GM21367 (cell line): ENCODE measurements around the gene C20orf204.

Experiments
- ATAC-seq: cut with Tn5 transposase; IDR thresholded peaks from one replicate; pipeline ENCODE4 v1.9.1; 2021; ENCODE audit not compliant: unreplicated experiment

C20orf204 gene

DNA sequence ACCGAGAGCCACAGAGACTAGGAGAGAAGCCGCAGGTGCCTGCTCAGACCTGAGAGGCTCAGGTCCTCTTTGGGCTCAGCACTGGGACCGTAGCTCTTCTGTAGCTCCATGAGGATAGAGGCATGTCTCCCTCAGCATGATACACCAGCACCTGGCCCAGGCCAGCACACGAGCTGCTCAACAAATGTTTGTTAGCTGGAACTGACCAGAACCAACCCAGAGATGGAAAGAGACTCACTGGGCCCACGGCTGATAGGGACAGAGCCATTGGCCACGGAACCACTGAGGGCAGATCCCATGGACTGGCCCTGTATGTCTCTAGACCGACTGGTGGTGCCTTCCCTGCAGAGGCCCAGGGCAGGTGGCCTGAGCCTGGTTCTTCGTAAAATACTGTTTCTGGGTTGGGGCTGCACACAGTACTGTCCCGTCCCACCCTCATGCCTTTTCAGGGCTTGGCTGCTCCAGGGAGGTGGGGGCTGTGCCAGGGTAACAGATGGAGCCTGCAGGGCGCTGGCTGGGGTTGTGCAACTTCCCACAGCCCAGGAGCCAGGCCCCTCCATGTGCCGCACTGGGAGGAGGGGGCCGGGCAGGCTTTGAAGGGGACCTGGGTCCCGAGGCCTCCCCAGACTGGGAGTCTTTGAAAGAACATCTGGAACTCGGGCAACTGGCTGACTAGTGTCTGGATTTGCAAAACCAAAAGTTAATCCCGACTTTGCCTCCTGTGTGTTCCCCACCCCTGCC, 5.2 kb downstream of the C20orf204 start:
- no peak for ATAC-seq

- ATAC-seq = no peak
These were observed 5.7 kb downstream of the C20orf204 start for GRCh38 chr20:64041781-64042053.

GRCh38 chr20:64042054-64042781, 6.2 kb downstream of the C20orf204 start:
- no peak for ATAC-seq

GRCh38 chr20:64043768-64044167, 7.8 kb downstream of the C20orf204 start:
- no peak for ATAC-seq

DNA sequence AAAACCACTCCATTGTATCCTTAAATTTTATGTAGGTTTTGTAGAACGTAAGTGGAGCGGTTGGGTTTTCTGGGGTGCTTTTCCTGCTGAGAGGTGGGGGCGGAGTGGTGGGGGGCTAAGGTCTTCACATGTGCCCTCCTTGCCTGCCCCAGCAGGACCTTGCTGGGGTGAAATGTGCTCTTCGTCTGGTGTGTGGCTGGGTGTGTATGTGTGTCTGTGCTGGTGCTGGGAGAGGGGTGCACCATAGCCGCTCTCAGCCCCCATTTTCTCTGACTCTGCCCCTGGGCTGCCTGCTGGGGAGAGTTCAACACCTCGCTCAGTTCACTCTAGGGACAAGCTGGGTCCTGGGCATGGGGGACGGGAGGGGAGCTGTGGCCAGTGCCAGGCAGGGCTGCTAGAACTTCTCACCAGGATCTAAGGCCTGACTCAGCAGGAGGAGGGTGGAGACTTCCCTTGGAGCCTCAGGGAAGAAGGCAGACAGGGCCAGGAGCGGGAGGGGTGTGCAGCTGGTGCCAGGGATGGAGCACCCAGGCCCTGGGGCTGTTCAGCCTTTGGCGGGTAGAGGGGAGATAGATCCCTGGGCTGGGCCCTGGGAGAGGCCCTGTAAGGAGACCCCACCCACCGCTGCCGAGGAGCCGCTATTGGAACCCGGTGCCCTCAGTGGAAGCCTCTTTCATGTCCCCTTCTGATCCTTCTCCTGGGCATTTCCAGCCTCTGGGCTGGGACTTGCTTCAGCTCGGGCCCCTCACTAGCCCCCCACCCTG, 8.7 kb downstream of the C20orf204 start:
- ATAC-seq = no peak

DNA sequence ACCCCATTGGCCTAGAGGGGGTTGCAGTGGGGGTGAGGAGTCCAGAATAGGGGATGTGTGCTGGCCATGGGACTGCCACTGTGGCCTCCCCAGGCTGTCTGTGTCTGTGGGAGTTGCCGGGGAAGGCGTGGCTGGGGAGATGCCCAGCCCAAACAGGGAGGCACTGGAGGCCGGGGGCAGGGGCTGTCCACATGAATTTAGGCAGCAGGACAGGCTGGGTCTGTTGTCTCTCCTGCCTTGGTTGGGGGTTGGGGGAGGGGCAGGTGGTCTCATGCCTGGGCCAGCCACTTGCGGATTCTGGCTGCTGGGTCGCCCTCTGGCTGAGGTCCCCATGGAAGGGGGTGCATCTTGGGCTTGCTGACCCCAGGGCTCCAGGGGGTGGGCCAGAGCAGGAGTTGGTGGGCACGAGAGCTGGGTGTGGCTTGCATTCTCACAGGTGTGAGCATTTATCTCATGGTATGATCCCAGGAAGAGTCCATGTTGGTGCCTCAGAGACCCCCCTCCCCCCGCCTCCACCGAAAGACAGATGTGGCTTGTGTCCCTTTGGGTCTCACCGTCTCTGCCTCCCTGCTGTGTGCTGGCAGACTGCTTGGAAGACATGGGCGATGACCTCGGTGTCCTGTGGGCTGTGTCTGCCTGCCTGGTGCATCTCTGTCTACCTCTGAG, 9.5 kb downstream of the C20orf204 start:
- no peak for ATAC-seq

DNA sequence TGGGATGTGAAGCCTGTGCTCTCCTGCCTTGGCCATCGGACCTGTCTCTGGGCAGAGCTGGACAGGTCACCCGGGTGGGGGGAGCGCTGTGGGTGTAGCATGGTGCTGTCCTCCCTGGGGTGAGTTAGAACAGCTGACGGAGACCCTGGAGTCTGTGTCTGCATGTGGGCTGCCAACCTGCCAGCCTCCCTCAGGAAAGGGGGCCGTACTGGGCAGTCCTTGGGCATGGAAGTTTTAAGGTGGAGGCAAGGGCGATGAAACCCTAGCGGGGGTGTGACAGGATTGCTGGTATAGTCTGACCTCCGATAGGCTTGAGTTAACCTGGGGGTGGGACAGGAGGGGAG, 11.0 kb downstream of the C20orf204 start:
- ATAC-seq = no peak

- ATAC-seq = no peak
These were observed 12.0 kb downstream of the C20orf204 start for GRCh38 chr20:64047968-64048401.

DNA sequence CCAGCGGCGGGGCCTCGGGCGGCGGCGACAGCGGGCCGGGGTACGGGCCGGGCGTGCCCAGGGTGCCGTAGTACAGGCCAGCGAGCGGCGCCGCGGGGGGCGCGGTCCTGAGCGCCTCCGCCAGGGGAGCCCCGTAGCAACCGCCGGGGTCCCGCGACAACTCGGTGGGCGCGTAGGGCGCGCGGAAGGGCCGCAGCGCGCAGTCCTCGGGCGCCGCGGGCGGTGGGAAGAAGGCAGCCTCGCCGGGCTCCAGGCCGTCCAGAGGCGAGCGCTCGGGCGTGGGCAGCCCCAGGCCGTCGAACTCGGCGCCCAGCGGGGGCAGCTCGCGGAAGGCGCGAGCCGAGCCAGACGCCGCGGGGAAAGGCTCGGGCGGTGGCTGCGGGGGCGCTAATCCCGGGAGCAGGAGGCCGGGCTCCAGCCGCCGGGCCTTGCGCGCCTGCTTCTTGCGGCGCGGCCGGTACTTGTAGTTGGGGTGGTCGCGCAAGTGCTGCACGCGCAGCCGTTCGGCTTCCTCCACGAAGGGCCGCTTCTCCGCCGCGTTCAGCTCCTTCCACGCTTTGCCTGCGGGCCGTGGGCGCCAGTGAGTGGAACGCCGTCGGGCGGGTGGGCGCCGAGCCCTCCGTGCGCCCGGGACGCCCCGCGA, 12.5 kb downstream of the C20orf204 start:
- ATAC-seq = no peak

DNA sequence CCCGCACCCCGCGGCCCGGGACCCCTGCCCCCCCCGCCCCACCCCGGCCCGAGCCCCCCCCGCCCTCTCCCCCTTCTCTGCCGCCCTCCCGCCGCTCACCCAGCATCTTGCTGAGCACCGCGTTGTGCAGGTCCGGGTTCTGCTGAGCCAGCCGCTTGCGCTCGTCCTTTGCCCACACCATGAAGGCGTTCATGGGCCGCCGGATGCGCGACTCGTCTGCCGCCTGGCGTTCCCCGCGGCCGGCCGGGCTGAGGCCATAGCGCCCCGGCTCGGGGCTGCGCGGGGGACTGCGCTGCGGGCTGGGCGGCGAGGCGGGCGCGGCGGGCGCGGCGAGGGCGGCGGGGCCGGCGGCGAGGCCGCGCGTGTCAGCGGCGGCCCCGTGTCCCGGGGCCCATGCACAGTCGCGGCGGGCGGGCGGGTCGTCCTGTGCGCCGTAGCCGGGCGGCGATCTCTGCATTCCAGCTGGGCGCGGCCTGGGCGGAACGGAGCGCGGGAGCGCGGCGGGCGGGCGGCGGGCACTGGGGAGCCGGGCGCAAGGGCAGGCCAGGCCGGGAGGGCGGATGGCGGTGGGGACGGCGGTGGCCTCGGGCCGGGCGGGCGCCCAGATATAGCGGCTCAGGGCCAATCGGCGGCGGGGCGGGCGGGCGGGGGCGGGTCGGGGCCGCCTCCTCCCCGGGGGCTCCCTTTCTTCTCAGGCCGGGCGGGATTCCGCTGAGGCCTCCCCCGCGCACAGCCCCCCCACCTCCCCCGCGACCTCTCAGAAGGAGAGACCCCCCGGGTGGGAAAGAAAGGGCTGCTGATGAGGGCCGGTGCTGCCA, 13.3 kb downstream of the C20orf204 start, which contains the start of gene SOX18:
Gene SOX18, minus strand, starts transcription at position 580 of the 818 bp plus-strand sequence. Its CDS starts 123 bp downstream, at position 457.
- ATAC-seq = no peak

- no peak for ATAC-seq
These were observed 13.9 kb downstream of the C20orf204 start for GRCh38 chr20:64049878-64050260.

DNA sequence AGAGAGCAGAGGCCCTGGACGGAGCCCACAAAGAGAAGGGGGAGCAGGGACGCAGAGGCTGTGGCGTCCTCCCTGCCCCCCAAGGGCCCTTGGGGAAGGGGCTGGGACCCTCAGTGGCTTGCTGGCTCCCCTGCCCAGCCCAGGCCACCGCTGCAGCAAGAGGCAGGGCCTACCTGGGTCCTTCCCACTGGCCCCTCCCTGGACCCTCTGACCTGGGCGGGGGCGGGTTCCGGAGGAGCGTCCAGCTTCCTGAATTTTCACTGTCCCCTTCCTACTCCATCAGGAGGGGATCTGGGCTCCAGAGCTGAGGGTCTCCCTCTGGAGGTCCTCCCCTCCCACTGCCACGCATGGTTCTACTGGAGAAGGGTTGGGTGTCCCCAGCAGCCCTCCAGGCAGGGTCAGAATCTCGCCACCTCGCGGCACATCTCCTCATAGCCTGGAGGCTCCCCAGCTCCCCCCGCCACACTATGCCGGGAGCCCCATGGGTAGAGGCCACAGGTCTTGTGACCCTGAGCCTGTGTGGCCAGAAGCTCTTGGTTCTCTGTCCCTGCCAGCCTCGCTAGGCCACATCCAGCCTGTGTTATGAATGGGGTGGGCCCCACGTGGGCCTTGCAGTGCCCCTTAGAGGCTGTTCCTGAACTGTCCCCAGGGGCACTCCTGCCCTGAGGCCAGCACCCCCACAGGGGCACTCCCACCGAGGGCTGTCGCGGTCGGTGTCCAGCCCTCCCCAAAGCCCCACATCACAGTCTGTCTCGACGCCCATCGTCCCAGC, 14.5 kb downstream of the C20orf204 start:
- no peak for ATAC-seq

DNA sequence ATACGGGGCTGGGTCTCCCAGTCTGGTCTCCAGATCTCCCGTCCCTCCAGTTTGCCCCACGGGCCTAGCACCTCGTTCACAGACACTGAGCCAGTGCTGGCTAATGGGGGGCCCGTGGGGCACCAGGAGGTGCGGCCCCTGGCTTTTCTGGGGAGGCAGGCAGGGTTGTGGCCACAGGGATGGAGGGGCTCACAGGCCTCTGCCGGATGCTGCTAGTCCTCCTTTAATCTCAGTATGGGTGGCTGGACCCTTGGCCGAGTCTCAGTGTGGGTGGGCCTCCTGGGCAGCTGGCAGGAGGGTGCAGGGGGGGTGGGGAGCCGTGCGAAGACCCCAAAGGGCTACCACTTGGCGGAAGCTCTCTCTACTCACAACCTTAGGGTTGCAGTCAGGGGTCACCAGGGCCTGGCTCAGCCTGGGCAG, 15.1 kb downstream of the C20orf204 start:
- ATAC-seq = no peak

- no peak for ATAC-seq
These were observed 15.8 kb downstream of the C20orf204 start for GRCh38 chr20:64051561-64052325.

- ATAC-seq = no peak
These were observed 16.3 kb downstream of the C20orf204 start for GRCh38 chr20:64052326-64052722.

- ATAC-seq = no peak
These were observed 17.2 kb downstream of the C20orf204 start for GRCh38 chr20:64052987-64053840.

- ATAC-seq = no peak
These were observed 18.1 kb downstream of the C20orf204 start for GRCh38 chr20:64053841-64054661.
